AG09309 (cell line): ENCODE measurements around the gene BMPR1A.

Source experiments
- DNase-seq: peaks from one replicate; pipeline ENCODE4 v3.0.0-alpha.2; 2010; ENCODE audit warnings: low read depth
- H3K4me3 ChIP-seq: 2 replicates; pipeline ENCODE4 v1.5.1; 2011; ENCODE audit warnings: mild to moderate bottlenecking, low read depth, low read length, moderate library complexity; ENCODE audit not compliant: control insufficient read depth
- TF ChIP-seq, protein P1 (sequence below): IDR thresholded peaks from 2 replicates; pipeline ENCODE4 v1.5.1; 2011; ENCODE audit warnings: mild to moderate bottlenecking, low read depth, low read length, inconsistent platforms; ENCODE audit not compliant: insufficient read depth, control insufficient read depth; ENCODE audit errors: missing control alignments

Gene BMPR1A

DNA sequence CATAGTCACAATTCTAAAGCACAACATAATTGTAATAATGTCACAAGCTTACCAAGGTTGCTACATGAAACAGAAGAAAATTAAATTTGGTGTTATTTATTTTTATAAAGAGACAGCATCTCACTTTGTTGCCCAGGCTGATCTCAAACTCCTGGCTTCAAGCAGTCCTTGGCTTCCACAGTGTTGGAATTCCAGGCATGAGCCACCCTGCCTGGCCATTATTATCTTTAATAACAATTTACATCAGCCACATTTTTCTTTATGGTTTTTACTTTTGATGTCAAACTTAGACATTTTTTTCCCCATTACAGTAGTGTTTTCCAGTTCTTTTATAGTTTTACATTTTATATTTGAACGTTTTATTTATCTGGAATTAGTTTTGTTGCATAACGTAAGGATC lies 46.7 kb downstream of the BMPR1A start:
- TF ChIP-seq, protein P1, sequence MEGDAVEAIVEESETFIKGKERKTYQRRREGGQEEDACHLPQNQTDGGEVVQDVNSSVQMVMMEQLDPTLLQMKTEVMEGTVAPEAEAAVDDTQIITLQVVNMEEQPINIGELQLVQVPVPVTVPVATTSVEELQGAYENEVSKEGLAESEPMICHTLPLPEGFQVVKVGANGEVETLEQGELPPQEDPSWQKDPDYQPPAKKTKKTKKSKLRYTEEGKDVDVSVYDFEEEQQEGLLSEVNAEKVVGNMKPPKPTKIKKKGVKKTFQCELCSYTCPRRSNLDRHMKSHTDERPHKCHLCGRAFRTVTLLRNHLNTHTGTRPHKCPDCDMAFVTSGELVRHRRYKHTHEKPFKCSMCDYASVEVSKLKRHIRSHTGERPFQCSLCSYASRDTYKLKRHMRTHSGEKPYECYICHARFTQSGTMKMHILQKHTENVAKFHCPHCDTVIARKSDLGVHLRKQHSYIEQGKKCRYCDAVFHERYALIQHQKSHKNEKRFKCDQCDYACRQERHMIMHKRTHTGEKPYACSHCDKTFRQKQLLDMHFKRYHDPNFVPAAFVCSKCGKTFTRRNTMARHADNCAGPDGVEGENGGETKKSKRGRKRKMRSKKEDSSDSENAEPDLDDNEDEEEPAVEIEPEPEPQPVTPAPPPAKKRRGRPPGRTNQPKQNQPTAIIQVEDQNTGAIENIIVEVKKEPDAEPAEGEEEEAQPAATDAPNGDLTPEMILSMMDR, result no peak
- no peak overlapping the region for H3K4me3 ChIP-seq
- no peak for DNase-seq

DNA sequence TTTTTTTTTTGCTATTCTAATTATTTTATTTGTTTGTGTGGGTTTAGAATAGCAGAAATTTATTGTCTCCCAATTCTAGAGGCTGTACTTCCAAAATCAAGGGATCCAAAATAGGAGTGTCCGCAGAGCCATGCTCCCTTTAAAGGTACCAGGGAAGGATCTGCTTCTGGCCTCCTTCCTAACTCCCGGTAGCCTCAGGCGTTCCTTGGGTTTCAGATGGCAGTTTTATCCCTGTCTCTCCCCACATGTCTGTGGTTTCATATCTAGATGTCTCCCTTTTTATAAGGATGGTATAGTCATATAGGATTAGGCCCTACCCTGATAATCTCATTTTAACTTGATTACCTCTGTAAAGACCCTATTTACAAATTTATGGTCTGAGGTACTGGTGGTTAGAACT lies 48.4 kb downstream of the BMPR1A start:
- DNase-seq, result no peak
- H3K4me3 ChIP-seq, result no peak overlapping the region
- TF ChIP-seq, protein P1, result no peak

DNA sequence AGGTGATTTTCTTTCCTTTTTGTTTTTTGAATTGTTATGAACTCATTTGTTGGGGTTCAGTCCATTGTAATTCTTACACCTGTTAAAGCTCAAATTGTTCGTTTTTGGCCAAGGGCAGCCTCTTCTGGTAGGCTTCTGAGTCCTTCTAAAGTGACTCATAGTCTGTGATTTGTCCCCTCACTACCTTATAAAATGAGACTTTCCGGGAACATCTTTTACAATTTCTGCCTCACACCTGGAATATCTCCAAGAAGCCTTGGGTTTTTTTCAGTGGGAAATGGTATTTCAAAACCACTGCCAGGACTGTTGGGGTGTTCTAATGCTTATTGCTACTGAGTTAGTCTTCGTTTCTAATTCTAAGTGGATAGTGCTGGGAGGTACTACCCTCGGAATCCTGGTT lies 56.7 kb downstream of the BMPR1A start:
- no peak for DNase-seq
- TF ChIP-seq, protein P1, result no peak
- no peak overlapping the region for H3K4me3 ChIP-seq

DNA sequence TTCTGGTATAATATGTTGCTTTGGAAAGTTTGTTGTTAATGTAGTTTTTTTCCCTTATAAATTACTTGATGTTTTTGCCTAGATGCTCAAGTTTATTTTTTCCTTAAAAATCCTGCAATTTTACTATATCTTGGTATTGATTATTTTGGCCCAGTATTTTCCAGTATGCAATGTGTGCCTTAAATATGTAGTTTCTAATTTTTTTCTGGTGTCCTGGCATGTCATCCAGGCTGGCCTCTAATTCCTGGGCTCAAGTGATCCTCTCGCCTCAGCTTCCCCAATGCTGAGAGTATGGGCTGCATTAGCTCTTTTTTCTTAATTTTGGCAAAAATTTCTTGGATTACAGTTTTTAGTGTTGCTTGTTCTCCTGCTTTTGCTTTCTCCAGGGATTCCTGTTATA lies 57.6 kb downstream of the BMPR1A start:
- H3K4me3 ChIP-seq, result no peak overlapping the region
- DNase-seq, result no peak
- TF ChIP-seq, protein P1, result no peak

DNA sequence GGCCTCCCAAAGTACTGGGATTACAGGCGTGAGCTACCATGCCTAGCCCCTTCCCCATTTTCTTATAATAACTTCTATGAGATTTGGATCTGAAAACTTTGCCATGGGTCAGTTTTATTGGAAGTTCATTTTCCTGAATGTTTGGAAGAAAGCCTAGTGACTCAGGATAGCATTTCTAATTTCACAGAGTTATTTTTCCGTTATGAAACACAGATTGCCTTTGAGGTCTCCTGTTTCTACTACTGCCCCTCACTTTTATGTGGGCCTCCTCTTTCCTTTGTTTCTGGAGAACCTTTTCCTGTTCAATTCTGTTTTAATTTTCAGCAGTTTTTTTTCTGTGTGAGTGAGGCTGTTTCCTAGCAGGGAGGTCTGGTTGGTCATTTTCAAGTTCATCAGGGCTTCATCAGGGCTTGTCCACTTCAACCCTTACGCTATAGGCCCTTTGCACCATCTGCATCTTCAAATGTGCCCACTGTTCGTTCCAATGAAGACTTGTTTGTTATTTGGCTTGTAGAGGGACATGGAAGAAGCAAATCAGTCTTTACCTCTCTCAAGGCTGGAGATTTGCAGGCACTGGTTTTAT lies 58.7 kb downstream of the BMPR1A start:
- TF ChIP-seq, protein P1, result no peak
- DNase-seq, result no peak
- no peak overlapping the region for H3K4me3 ChIP-seq

DNA sequence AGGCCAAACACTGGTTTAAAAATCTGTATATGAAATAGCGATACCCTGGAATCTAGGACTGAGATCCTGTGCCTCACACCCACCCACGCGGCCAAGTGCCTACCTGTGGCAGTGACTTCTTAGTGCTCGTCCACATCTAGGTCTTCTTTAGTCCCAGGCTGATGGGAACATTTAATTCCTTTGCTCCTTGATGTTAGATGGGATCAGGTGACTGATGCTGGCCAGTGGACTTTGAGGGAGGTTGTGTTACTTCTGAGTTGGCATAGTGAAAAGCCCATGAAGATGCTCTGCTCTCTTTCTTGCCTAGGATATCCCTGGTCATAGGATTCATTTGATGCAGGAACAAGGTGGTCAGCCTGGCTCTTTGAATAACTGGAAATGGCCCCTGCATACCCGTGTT lies 59.2 kb downstream of the BMPR1A start:
- TF ChIP-seq, protein P1, result no peak
- no peak for DNase-seq
- H3K4me3 ChIP-seq, result no peak overlapping the region

DNA sequence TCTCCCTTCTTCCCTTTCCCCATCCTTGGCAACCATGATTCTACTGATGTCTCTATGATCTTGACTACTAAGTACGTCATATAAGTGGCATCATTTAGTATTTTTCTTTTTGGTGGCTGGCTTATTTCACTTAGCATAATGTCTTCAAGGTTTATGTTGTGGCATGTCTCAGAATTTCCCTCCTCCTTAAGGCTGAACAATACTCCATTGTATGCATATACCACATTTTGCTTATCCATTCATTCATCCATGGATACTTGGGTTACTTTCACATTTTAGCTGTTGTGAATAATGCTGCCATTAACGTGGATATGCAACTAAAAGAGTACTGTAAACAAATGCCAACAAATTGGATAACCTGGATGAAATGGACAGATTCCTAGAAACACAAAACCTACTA lies 60.8 kb downstream of the BMPR1A start:
- no peak overlapping the region for H3K4me3 ChIP-seq
- no peak for DNase-seq
- TF ChIP-seq, protein P1, result no peak
